IPS-11a (cell line): ENCODE results near the gene TMEM221.

ENCODE experiments used
- H3K4me3 ChIP-seq: one replicate; pipeline ENCODE4 v1.5.1; 2013; ENCODE audit warnings: low read depth, low read length, control low read depth

The TMEM221 gene

DNA sequence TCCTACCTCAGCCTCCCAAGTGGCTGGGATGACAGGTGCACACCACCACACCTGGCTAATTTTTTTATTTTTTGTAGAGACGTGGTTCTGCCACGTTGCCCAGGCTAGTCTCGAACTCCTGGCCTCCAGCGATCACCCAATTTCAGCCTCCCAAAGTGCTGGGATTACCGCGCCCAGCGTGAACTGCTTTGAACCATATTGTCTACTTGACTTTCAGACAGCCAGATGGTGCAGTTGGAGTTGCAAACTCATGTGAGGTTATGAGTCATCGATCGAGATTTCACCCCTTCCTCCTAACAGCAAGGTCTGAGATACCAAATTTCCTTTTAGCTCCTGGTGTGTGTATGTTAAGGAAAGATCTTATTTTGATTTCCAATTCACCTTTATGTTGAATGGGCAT, 24.6 kb upstream of the TMEM221 start:
- no peak overlapping the region for H3K4me3 ChIP-seq

DNA sequence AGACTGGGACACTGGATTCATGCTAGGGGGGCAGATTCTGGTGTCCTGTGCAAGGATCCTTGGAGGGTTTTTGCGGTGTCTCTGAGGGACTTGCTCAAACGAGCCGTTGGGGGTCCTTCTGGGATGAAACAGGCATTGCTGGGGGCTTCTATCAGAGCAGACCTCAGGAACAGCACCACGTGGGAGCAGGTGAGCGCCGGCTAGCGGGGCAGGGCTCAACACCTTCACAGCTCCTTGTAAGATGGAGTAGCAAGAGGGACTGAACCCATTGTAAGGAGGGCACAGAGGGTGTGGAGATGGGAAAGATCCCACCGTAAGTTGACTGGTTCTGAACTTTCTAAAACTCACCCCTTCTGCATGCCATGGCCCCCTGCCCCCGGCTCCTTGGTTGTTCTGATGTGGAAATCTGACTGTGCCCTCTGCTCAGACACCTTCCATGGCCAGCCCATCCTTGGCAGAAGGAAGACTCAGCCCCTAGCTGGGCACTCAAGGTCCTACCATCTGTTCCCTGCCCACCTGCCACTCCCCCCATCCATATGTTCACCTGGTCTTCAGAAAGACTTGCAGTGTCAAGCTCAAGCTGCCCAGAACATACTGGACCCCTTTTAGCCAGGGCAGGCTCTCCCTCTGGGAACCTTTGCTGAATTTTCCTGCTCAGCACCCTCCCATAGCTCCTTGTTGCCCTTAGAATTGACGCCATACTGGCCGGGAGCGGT, 23.1 kb upstream of the TMEM221 start:
- peak overlapping the region; percentile 1 for H3K4me3 ChIP-seq

DNA sequence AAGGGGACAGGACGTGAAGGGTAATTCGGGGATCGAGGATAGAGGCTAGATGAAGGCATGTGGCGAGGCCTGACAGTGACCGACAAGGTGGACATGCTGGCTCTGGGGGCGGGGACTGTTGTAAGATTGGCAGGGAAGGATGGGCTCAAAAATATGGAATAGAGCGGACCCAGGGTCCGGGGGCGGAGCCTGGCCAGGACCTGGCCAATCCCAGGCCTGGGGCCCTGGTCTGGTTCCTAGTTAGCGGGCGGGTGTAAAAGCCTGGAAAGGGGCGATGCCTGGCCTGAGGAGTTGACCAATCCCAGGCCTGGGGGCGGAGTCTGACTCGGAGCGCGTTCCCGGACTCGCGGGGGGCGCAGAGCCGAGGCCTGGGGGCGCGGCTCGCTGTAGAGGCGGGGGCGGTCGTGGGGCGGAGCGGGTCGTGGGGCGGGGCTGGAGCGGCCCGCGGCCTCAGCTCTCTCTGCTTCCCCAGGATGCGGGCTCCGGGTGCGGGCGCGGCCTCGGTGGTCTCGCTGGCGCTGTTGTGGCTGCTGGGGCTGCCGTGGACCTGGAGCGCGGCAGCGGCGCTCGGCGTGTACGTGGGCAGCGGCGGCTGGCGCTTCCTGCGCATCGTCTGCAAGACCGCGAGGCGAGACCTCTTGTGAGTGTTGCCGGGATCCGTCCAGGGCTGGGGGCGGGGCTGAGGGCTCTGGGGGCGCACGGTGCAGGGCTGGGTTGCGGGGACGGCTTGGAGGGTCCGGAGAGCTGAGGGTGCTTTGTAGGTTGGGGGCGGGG, 21.8 kb upstream of the TMEM221 start, which contains the start of gene SLC27A1:
TSS of gene SLC27A1 (plus strand) at position 457 of the 774 bp plus-strand sequence. CDS start at position 474, 17 bp downstream.
- H3K4me3 ChIP-seq = peak within 1 kb of the TSS; percentile 68

DNA sequence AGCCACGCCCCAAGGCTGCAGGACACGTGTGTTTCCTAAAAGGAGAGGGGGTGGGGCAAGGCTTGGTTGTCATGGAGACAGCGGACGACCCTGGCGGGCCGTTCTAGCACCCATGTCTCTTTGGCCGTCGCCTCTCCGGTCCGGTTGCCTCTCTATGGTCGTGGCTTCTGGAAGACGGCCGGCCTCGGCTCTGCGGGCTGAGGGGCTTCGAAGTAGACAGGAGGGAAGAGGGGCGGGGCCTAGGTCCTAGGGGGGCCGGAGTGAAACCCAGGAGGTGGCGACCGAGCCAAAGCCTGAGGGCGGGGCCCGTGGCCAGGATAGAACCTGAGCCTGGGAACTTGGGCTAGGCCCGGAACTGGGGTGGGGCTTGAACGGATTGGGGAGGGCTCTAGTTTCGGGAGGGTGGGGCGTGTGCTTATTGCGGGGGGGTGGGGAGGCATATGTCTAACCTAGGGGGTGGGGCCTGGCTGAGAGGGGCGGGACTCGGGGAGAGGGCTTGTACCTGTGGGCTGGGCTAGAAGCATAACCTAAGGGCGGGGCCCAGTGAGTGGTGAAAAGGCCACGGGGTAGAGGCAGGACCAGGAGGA, 21.1 kb upstream of the TMEM221 start:
- H3K4me3 ChIP-seq = peak overlapping the region; percentile 68

DNA sequence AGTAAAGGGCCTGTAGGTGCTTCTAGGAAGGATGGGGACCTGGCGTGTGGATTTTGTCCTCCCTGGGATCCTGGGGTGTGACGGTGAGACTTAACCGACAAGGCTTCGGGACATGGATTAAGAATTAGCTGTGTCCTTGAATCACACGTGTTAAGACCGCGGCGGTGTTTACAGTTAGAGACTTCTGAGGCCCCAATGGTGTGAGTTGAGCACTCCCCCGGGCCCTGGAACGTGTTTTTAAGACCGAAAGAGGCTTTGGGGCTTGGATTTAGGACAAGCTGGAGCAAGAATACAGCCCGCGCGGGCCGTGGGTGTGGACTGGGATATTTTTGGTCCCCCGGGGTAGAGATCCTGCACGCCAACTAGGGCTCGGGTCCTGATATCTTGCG, 20.6 kb upstream of the TMEM221 start:
- H3K4me3 ChIP-seq = peak overlapping the region; percentile 50

DNA sequence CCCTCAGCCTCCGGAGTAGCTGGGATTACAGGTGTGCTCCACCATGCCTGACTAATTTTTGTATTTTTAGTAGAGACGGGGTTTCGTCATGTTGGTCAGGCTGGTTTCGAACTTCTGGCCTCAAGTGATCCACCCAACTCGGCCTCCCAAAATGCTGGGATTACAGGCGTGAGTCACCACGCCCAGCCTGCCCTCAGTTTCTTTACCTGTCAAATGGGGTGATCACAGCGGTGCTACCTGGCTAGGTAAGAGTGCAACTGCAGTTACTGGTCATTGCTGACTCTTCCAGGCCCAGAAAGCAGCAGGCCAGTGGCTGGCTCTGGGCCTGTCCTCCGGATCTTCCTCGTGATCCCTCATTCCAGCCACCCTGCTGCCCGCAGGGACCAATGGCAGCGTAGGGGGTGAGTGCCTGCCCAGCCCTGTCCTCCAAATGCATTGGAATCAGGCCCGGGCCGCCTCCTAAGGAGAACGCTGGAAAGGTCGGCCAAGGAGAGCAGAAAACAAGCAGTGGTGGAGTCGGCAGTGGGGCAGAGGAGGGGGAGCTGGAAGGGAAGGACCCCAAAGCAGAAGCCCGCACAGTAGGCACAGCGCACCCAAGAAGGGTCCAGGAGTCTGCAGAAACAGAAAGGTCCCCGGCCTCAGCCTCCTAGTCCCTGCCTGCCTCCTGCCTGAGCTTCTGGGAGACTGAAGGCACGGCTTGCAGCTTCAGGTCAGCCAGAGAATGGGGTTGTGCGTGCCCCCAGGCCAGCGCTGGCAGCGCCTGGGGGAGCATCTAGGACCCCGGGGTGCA, 20.0 kb upstream of the TMEM221 start:
- peak overlapping the region; percentile 50 for H3K4me3 ChIP-seq

DNA sequence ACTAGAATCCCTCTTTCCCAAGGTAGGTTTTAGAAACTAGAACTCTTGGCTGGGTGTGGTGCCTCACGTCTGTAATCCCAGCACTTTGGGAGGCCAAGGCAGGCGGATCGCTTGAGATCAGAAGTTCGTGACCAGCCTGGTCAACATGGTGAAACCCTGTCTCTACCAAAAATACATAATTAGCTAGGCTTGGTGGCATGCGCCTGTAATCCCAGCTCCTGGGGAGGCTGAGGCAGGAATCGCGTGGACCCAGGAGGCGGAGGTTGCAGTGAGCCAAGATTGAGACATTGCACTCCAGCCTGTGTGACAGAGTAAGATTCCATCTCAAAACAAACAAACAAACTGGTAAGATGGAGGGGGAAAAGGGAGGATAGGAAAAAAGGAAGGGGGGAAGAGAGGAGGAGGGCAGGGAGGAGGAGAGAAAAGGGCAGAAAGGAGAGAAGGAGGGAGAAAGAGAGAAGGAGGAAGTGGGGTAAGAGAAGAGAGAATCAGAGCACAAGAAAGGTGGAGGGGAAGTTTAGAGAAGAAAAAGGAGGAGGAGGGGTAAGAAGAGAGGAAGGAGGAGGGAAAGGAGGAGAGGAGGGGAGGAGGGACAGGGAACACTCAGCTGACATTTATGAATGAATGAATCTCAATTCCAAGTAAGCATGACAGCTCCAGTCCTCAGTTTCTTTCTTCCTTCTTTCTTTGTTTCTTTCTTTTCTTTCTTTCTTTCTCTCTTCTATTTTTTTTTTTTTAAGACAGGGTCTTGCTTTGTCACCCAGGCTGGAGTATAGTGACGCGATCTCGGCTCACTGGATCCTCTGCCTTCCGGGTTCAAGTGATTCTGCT, 19.2 kb upstream of the TMEM221 start:
- no peak overlapping the region for H3K4me3 ChIP-seq

DNA sequence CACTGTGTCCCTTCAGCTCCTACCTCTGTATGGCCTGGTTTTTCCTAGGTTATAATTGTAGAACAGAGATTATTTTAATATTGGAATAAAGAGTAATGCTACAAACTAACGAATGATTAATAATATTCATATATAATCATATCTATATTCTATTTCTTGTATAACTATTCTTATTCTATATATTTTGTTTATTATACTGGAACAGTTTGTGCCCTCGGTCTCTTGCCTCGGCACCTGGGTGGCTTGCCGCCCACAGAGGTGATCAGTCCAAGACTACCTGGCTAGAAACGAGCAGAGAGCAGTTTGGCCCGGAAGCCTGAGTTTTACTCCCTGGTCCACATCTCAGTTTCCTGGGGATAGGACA, 18.0 kb upstream of the TMEM221 start:
- H3K4me3 ChIP-seq = no peak overlapping the region

DNA sequence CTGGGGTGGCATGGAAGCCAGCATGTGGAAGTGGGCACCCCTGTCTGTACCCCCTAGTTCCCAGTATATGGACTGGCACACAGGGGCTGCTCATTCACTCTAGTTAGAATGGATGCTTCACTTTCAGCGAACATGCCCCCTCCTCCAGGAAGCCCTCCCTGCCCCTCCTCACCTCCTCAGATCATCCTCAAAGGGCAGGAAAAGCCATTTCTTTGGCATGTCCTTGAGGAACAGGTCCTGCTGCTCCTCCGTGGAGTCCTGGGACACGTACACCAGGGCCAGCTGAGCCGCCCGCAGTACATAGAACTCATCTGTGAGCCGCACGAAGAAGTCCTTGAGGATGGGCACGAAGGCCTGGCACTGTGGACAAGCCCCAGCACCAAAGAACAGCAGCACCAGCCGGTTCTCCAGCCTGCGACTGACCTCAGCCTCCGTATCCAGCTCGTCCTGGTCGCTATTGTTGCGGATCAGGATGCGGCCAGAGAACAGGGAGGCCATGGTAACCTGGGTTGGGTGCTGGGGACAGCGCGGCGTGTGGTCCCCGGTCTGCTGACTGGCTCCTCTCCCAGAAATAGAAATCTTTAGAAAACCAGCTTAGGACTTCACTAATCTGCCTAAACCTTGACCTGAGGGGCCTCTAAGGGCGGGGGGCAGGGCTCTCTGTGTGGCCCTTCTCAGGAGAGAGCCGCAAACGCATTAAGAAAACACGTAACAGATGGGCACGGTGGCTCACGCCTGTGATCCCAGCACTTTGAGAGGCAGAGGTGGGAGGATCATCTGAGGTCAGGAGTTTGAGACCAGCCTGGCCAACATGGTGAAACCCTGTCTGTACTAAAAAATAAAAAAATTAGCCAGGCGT, 12.1 kb upstream of the TMEM221 start, which contains the start of gene NXNL1:
TSS of gene NXNL1 (minus strand) at position 555 of the 859 bp plus-strand sequence. CDS start at position 498, 57 bp downstream.
- H3K4me3 ChIP-seq = no peak within 1 kb of the TSS

DNA sequence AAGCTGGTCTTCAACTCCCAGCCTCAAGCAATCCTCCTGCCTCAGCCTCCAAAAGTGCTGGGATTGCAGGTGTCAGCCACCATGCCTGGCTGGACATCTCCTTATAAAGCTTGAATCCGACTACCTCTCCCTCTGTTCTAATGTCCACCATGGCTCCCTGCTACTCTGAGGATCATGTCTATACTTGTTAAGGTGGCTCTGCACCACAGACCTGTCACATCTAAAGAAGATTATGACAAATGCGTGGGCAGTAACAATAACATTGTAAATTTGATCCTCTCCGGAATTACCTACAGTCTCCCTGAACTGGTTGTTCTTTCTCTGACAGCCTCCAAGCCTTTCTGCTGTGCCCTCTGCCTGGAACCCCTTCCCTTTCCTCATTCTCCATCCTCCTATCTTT, 10.5 kb upstream of the TMEM221 start:
- no peak overlapping the region for H3K4me3 ChIP-seq

DNA sequence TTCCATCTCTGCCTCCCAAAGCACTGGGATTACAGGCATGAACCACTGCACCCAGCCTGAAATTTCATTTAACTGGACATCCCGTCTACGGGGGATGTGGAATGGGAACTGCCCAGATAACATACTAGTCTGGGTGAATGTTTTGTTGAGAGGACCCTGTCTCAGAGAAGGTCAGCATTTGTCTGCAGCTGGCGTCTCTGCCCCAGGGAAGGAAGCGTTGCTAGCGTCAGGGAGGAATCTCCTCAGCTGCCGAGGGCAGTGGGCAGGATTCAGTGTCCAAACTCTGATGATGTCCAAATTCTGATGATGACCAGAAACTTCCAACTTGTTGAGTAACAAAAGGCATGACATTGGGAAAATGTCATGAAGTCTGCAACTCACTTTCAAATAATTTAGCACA, 9.1 kb upstream of the TMEM221 start:
- H3K4me3 ChIP-seq = no peak overlapping the region

DNA sequence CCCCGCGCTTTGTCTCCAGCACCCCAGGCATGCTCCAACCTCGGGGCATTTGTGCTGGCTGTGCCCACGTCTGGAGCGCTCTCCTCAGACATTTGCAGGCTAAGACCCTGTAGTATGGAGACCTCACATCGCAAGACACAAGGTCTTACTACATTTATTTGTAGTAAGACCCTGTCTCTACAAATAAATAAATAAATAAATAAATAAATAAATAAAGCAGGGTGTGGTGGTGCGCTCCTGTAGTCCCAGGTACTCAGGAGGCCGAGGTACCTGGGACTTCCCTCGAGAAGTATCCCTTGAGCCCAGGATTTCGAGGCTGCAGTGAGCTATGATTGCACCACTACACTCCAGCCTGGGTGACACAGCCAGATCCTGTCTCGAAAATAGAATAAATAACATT, 7.7 kb upstream of the TMEM221 start:
- no peak overlapping the region for H3K4me3 ChIP-seq

DNA sequence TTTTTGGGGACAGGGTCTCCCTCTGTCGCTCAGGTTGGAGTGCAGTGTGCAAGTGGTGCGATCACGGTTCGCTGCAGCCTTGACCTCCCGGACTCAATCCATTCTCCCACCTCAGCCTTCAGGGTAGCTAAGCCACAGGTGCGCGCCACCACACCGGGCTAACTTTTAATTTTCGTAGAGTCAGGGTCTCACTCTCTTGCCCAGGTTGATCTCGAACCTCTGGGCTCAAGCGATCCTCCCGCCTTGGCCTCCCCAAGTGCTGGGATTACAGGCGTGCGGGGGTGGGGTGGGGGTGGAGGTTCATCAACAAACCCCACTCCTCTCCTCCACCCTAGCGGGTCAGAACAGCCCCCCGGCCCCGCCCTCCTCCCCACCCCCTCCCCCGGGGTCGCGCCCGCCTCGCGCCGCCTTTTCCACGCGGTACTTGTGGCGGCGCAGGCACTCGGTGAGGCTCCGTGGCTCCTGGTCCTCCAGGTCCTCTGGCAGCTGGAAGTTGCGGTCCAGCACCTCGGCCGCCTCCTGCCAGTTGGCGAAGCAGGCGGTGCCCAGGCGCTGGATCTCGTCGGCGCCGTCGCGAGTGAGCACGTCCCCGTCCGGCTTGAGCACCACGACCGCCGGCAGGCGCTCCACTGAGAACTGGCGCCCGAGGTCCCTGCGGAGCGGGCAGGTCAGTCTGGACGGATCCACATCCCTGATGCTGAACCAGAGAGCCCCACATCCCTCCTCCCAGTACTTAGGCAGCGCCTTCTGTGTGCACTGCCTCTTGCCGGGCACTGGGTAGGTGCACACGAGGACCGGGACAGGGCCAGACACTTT, 7.0 kb upstream of the TMEM221 start:
- no peak overlapping the region for H3K4me3 ChIP-seq

DNA sequence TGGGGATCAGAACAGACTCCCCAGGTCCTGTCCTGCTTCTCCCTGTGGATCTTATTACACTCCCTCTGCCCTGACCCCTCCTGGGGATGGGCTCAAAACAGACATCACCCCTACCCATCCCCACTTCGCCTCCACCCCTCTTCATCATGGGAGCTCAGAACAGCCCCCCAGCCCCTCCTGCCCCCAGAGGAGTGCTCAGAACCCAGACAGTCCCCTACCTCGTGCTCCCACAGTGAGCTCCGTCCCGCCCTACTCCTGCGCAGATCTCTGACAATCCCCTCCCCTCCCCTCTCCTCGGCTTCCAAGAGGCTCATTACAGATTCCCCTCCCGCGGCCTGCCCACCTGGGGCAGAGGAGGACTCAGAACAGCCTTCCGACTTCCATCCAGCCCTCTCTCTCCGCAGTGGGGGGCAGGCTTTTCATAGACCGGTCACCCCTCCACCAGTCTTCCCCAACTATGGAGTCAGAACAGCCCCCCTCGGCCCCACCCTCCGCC, 6.2 kb upstream of the TMEM221 start:
- no peak overlapping the region for H3K4me3 ChIP-seq

DNA sequence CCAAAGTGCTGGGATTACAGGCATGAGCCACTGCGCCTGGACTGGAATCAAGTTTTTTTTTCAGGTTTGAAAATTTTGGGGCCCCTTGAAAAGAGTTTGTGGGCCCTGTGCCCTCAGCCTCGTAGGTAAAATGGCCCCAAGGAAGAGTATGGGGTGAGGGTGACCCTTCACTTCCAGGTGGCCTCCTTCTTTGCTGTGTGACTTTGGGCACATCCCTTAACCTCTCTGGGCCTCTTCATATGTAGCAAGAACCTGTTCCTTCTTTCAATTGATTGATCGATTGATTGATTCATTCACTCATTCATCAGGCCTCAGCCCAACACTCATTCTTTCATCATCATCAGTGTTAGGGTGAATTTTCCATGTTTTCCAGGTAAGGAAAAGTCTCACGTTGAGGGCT, 3.4 kb upstream of the TMEM221 start:
- no peak overlapping the region for H3K4me3 ChIP-seq

DNA sequence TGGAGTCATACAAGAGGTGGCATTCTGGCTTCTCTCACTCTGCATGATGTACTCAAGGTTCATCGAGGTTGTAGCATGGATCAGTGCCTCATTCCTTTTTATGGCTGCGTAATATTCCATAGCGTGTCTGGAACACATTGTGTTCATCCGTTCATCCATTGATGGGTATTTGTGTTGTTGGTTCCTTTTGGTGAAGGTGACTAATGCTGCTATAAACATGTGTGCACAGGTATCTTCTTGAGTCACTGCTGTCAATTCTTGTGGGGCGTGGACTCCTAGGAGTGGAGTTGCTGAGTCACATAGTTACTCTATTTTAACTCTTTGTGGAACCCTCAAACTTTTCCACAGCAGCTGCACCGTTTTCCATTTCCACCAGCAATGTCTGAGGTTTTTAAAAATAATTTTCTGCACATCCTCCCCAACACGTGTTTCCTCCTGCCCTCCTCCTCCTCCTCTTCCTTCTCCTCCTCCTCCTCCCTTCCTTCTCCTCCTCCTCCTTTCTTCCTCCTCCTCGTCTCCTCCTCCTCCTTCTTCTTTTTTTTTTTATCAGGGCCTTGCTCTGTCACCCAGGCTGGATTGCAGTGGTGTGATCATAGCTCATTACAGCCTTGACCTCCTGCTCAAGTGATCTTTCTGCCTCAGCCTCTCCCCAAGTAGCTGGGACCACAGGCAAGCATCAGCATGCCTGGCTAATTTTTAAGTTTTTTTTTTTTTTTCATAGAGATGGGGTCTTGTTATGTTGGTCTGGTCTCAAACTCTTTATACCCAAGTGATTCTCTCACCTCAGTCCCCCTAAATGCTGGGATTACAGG, 2.0 kb upstream of the TMEM221 start:
- H3K4me3 ChIP-seq = no peak overlapping the region

DNA sequence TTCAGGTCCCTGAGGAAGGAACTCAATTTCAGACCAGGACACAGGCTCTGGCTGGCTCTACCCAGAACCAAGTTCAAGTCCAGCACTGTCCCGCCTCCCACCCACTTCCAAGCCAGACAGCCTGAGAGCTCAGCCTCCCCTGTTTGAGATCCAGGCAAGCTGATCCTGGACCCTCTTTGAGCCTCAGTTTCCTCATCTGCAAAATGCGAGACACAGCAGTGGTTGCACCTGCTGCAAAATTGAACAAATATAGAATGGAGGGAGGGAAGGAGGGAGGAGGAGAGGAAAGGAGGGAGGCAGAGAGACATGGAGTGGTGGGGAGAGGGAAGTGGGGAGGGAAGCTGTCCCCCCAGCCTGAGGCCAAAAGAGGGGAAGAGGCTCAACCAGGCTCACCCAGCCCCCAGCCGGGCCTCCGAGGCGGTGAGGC, 751 bp downstream of the TMEM221 start:
- H3K4me3 ChIP-seq = peak overlapping the region; percentile 29
